Large intestine (tissue), 12 donors: ENCODE data around the gene LACC1. TPM values are rescaled to one million over a fixed set of nuclear protein-coding genes. Genes with fewer than 3 reads are reported as not detected.

Experiments used
- DNase-seq, 2 donors: peaks; one replicate each; pipeline versions ENCODE4 v3.0.0 to v3.0.0-alpha.2; 2013
- H3K27ac ChIP-seq: one replicate; pipeline ENCODE4 v1.5.1; 2013; ENCODE audit warnings: low read length
- H3K27me3 ChIP-seq: 2 replicates; pipeline ENCODE4 v1.6.1; 2013; ENCODE audit warnings: low read length; ENCODE audit not compliant: control insufficient read depth, insufficient read depth
- H3K36me3 ChIP-seq: 2 replicates; pipeline ENCODE4 v1.6.1; 2013; ENCODE audit warnings: low read length; ENCODE audit not compliant: control insufficient read depth, insufficient read depth
- H3K4me1 ChIP-seq: one replicate; pipeline ENCODE4 v1.6.1; 2013; ENCODE audit warnings: low read length; ENCODE audit not compliant: control insufficient read depth, insufficient read depth
- H3K4me3 ChIP-seq: one replicate; pipeline ENCODE4 v1.5.1; 2013; ENCODE audit warnings: low read length
- H3K9me3 ChIP-seq: one replicate; pipeline ENCODE4 v1.6.1; 2013; ENCODE audit warnings: mild to moderate bottlenecking, low read depth, low read length, moderate library complexity; ENCODE audit not compliant: control insufficient read depth
- WGBS: methylation state at CpG from one replicate; pipeline ENCODE4 v1.1.5; 2013; ENCODE audit warnings: low lambda C conversion rate; ENCODE audit not compliant: insufficient coverage; 5-methylcytosine and 5-hydroxymethylcytosine counted together
- long read RNA-seq, 11 donors: transcript quantifications; one replicate each; lab custom pipeline, GENCODE V29; 2026
- polyA plus RNA-seq: library from polyadenylated mRNA; unstranded; fragments of 120-200 nt; gene quantifications from one replicate; pipeline ENCODE4 v1.2.1, GENCODE V29; 2013

Gene LACC1
- polyA plus RNA-seq: 12.6 TPM
- long read RNA-seq, donor 1, full-length matches to known transcripts: 1 of 1 reads
- long read RNA-seq, donor 1, partial matches to known transcripts: 0 of 1 reads
- long read RNA-seq, donor 1, other reads (novel, unspliced or antisense): 0 of 1 reads
- long read RNA-seq, donor 2, full-length matches to known transcripts: 1 of 1 reads
- long read RNA-seq, donor 2, partial matches to known transcripts: 0 of 1 reads
- long read RNA-seq, donor 2, other reads (novel, unspliced or antisense): 0 of 1 reads
- long read RNA-seq, donor 3: 0 reads
- long read RNA-seq, donor 4: 0 reads
- long read RNA-seq, donor 5, full-length matches to known transcripts: 1 of 1 reads
- long read RNA-seq, donor 5, partial matches to known transcripts: 0 of 1 reads
- long read RNA-seq, donor 5, other reads (novel, unspliced or antisense): 0 of 1 reads
- long read RNA-seq, donor 6, full-length matches to known transcripts: 2 of 2 reads
- long read RNA-seq, donor 6, partial matches to known transcripts: 0 of 2 reads
- long read RNA-seq, donor 6, other reads (novel, unspliced or antisense): 0 of 2 reads
- long read RNA-seq, donor 7, full-length matches to known transcripts: 1 of 1 reads
- long read RNA-seq, donor 7, partial matches to known transcripts: 0 of 1 reads
- long read RNA-seq, donor 7, other reads (novel, unspliced or antisense): 0 of 1 reads
- long read RNA-seq, donor 8, full-length matches to known transcripts: 3 of 3 reads
- long read RNA-seq, donor 8, partial matches to known transcripts: 0 of 3 reads
- long read RNA-seq, donor 8, other reads (novel, unspliced or antisense): 0 of 3 reads
- long read RNA-seq, donor 9, full-length matches to known transcripts: 3 of 3 reads
- long read RNA-seq, donor 9, partial matches to known transcripts: 0 of 3 reads
- long read RNA-seq, donor 9, other reads (novel, unspliced or antisense): 0 of 3 reads
- long read RNA-seq, donor 10, full-length matches to known transcripts: 3 of 3 reads
- long read RNA-seq, donor 10, partial matches to known transcripts: 0 of 3 reads
- long read RNA-seq, donor 10, other reads (novel, unspliced or antisense): 0 of 3 reads
- long read RNA-seq, donor 11, full-length matches to known transcripts: 1 of 1 reads
- long read RNA-seq, donor 11, partial matches to known transcripts: 0 of 1 reads
- long read RNA-seq, donor 11, other reads (novel, unspliced or antisense): 0 of 1 reads

DNA sequence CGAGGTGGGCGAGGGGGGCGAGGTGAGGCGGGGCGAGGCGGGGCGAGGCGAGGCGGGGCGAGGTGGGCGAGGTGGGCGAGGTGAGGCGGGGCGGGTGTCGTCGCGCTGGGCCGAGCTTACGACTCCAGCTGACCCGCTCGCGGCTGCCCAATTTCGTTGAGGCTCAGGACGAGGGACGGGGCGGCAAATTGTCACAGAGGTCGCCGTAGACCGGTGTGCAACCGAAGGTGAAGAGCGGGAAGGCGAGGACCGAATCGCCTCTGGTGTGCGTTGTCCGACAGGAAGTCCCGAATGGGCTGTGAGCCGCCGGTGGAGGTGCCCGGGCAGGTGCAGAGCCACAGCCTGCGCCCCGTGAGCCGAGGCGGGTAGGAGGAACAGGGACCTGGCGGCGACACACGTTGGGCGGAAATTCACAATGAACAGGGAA is at the start of gene LACC1:
LACC1 (plus strand) TSS at position 150 of the 427 bp plus-strand sequence. CDS start 1,082 bp downstream, outside the sequence.
- peak within 1 kb of the TSS; percentile 80 for H3K4me3 ChIP-seq
- no CpG with 5 or more reads among the region's 48 CpGs for WGBS
- H3K27me3 ChIP-seq: no peaks in the 10 kb centered on the region
- DNase-seq: peak; percentile 23 to 75
- peak within 1 kb of the TSS; percentile 82 for H3K27ac ChIP-seq
- peaks cover 9% of the 10 kb centered on the region for H3K4me1 ChIP-seq
- H3K36me3 ChIP-seq: no peaks in the 10 kb centered on the region
- H3K9me3 ChIP-seq: no peaks in the 10 kb centered on the region

GRCh38 chr13:43830497-43830881 is 49.2 kb upstream of the LACC1 start:
- no peak overlapping the region for H3K27ac ChIP-seq
- 83% methylated on average over 3 of the region's 5 CpGs for WGBS
- H3K4me1 ChIP-seq: no peaks in the 10 kb centered on the region
- no peaks in the 10 kb centered on the region for H3K27me3 ChIP-seq
- no peak overlapping the region for H3K4me3 ChIP-seq
- H3K9me3 ChIP-seq: no peaks in the 10 kb centered on the region
- H3K36me3 ChIP-seq: no peaks in the 10 kb centered on the region
- DNase-seq: no peak

GRCh38 chr13:43831088-43831487 is 48.6 kb upstream of the LACC1 start:
- no CpG with 5 or more reads among the region's 2 CpGs for WGBS
- Histone ChIP-seq H3K27me3 (no peaks in the 10 kb centered on the region), H3K9me3 (no peaks in the 10 kb centered on the region), H3K27ac (no peak overlapping the region), H3K4me3 (no peak overlapping the region), H3K36me3 (no peaks in the 10 kb centered on the region), H3K4me1 (no peaks in the 10 kb centered on the region)
- no peak for DNase-seq

- no peak overlapping the region for H3K27ac ChIP-seq
- DNase-seq: no peak
- no peaks in the 10 kb centered on the region for H3K27me3 ChIP-seq
- H3K4me3 ChIP-seq: no peak overlapping the region
- no peaks in the 10 kb centered on the region for H3K9me3 ChIP-seq
- no peaks in the 10 kb centered on the region for H3K4me1 ChIP-seq
- H3K36me3 ChIP-seq: no peaks in the 10 kb centered on the region
- WGBS: 92% methylated on average over 2 of the region's 2 CpGs
Observed at GRCh38 chr13:43835701-43836100, 44.0 kb upstream of the LACC1 start.

DNA sequence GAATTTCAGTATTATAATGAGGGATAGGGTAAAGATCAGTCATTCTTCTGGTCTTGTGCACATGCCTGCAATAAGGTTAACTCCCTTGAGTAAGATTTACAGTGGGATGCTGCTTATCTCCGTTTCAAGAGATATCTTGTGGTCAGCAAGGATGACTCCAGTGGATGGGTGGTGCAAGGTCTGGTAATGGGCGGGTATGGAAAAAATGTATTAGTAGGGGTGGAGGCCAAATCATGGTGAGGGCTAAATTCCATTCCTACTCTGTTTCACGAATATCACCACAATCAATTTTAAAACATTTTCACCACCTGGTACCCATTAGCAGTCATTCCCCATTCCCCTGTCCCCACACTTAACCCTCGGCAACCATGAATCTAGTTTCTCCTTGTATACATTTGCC is 40.8 kb upstream of the LACC1 start:
- no peak for DNase-seq
- Histone ChIP-seq H3K27ac (no peak overlapping the region), H3K4me1 (no peaks in the 10 kb centered on the region), H3K36me3 (no peaks in the 10 kb centered on the region), H3K9me3 (no peaks in the 10 kb centered on the region), H3K4me3 (no peak overlapping the region), H3K27me3 (no peaks in the 10 kb centered on the region)
- WGBS: 100% methylated on average over 1 of the region's 4 CpGs

- Histone ChIP-seq H3K4me1 (no peaks in the 10 kb centered on the region), H3K9me3 (peaks cover 7% of the 10 kb centered on the region), H3K4me3 (no peak overlapping the region), H3K27ac (no peak overlapping the region), H3K27me3 (no peaks in the 10 kb centered on the region), H3K36me3 (no peaks in the 10 kb centered on the region)
- whole genome bisulfite sequencing: 100% methylated on average over 1 of the region's 3 CpGs
- no peak for DNase-seq
Observed at GRCh38 chr13:43846496-43847158, 33.1 kb upstream of the LACC1 start.

GRCh38 chr13:43848001-43848649 is 31.6 kb upstream of the LACC1 start:
- Histone ChIP-seq H3K27ac (no peak overlapping the region), H3K4me1 (no peaks in the 10 kb centered on the region), H3K4me3 (no peak overlapping the region), H3K27me3 (no peaks in the 10 kb centered on the region), H3K9me3 (peaks cover 10% of the 10 kb centered on the region), H3K36me3 (no peaks in the 10 kb centered on the region)
- DNase-seq: no peak
- WGBS: no CpG with 5 or more reads among the region's 1 CpG

DNA sequence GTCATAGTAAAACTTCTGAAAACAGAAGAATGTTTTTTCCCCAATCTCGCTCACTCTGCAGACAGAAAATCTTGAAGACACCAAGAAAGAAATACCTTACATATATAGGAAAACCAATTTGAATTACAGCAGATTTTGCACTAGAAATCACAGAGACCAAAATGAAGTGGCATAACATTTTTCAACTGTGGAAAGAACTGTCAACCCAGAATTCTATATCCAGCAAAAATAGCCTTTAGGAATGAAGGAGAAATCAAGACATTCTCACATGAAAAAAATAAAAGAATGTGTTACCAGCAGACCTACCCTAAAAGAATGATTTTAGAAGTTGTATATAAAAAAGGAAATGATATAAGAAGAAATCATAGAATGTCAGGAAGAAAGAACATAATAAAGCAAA is 28.8 kb upstream of the LACC1 start:
- WGBS: 100% methylated on average over 1 of the region's 1 CpG
- peaks cover 13% of the 10 kb centered on the region for H3K9me3 ChIP-seq
- H3K4me3 ChIP-seq: no peak overlapping the region
- no peak for DNase-seq
- no peaks in the 10 kb centered on the region for H3K4me1 ChIP-seq
- no peak overlapping the region for H3K27ac ChIP-seq
- no peaks in the 10 kb centered on the region for H3K27me3 ChIP-seq
- H3K36me3 ChIP-seq: no peaks in the 10 kb centered on the region

- Histone ChIP-seq H3K4me3 (no peak overlapping the region), H3K27me3 (no peaks in the 10 kb centered on the region), H3K9me3 (peaks cover 13% of the 10 kb centered on the region), H3K27ac (no peak overlapping the region), H3K36me3 (no peaks in the 10 kb centered on the region), H3K4me1 (no peaks in the 10 kb centered on the region)
- WGBS: no CpG with 5 or more reads among the region's 1 CpG
- no peak for DNase-seq
Observed at GRCh38 chr13:43852923-43853404, 26.7 kb upstream of the LACC1 start.
